ENCODE measurements around the gene NEU2.

GRCh38 chr2:233017947-233018346, 14.5 kb upstream of the NEU2 start:
- no peak for TF ChIP-seq CTCF (IDR thresholded peaks at IDR 0.05; ENCODE audit: low read length)
- no peak for TF ChIP-seq EZH2 (IDR thresholded peaks at IDR 0.05; ENCODE audit: borderline replicate concordance, low read length)
